ENCODE data around the gene CAMP.
A peak's percentile ranks its signal among the peaks of the same experiment; 100 is the strongest.

Gene CAMP

DNA sequence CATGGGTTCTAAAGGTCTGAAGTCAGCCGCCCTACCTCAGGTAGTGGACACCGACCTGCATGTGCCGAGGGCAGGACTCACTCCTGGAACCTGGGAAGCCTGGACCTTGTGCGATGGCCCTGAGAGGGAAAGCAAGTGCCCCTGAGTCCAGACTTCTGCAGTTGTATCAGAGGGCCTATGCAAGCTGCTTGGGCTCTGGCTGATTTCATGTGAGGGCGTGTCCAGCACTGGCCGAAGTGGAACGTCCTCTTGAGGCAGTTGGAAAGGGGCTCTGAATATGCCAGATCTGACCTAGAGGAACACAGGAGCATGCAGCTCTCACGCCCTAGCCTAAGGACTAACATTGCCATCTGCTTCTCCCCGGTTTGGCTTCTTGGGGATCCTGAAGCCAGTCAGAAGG is 2.5 kb upstream of the CAMP start:
- DNase-seq (no peak), ATAC-seq (replicated peaks) (no peak)
- peaks cover 0 to 23% of the 10 kb centered on the region in 2 donors for H3K27me3 Mint-ChIP-seq
- peaks cover 0 to 3% of the 10 kb centered on the region in 2 donors for H3K4me1 Mint-ChIP-seq (ENCODE audit: low read depth in 2 of 2)
- H3K36me3 Mint-ChIP-seq (ENCODE audit: insufficient read depth): no peaks in the 10 kb centered on the region
- H3K4me3 Mint-ChIP-seq: no peak overlapping the region
- H3K9me3 Mint-ChIP-seq: no peaks in the 10 kb centered on the region
- no peak overlapping the region for H3K27ac Mint-ChIP-seq

DNA sequence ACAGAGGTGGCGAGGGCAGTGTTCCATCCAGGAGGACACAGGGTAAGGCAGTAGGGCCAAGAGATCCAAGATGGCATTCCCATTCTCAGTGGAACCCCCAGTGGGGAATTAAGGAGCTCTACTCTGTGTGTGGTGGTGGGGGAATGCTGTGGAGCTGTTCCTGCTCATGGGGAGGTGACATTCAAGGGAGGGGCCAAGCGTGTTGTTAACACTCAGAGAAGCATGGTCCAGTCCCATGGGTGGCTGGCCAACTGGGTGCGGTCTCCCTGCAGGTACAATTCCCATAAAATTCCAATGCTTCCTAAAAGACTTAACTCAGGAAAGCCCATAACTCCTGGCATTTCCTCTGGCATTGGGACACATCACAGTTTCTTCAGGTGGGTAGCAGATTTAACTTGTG is 2.3 kb downstream of the CAMP start:
- H3K27me3 Mint-ChIP-seq: peaks cover 0 to 35% of the 10 kb centered on the region in 2 donors
- no peaks in the 10 kb centered on the region for H3K36me3 Mint-ChIP-seq (ENCODE audit: insufficient read depth)
- H3K27ac Mint-ChIP-seq: peak overlapping the region in 1 of 2 donors; percentile 31
- no peak overlapping the region for H3K4me3 Mint-ChIP-seq
- H3K9me3 Mint-ChIP-seq: no peaks in the 10 kb centered on the region
- DNase-seq (no peak), ATAC-seq (replicated peaks) (no peak)
- H3K4me1 Mint-ChIP-seq (ENCODE audit: low read depth in 2 of 2): peaks cover 3 to 4% of the 10 kb centered on the region in 2 donors

- no peaks in the 10 kb centered on the region for H3K36me3 Mint-ChIP-seq (ENCODE audit: insufficient read depth)
- H3K27me3 Mint-ChIP-seq: peaks cover 0 to 35% of the 10 kb centered on the region in 2 donors
These were observed 3.6 kb downstream of the CAMP start for GRCh38 chr3:48226939-48227338.

DNA sequence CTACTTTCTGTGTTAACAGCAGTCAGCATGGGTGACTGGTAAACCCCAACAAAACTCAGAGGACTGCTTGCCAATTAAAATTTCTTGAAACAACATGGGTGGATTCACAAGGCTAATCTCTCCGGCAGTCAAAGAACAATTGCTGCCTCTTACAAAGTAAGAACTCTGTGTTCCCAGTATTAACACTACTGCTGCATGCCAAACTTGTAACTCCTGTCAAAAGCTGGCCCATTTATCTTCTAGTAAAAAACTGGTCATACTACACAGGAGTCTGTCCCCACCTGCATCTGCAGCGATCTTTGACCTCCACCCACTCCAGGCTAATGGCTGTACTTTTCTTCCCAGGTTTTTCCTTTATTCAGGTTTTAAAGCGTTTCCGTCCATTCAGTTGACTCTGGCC is 8.9 kb downstream of the CAMP start:
- H3K9me3 Mint-ChIP-seq: no peaks in the 10 kb centered on the region
- H3K27ac Mint-ChIP-seq: no peak overlapping the region
- H3K4me1 Mint-ChIP-seq (ENCODE audit: low read depth in 2 of 2): peaks cover 7 to 8% of the 10 kb centered on the region in 2 donors
- no peak overlapping the region for H3K4me3 Mint-ChIP-seq
- peaks cover 2% of the 10 kb centered on the region for H3K36me3 Mint-ChIP-seq (ENCODE audit: insufficient read depth)
- no peak for DNase-seq
- H3K27me3 Mint-ChIP-seq: peaks cover 4 to 16% of the 10 kb centered on the region in 2 donors
- ATAC-seq (replicated peaks): no peak

More at GRCh38 chr3:48226939-48227338, 3.6 kb downstream of the CAMP start:
- DNase-seq (no peak), ATAC-seq (replicated peaks) (no peak)
- H3K9me3 Mint-ChIP-seq: no peaks in the 10 kb centered on the region
- no peak overlapping the region for H3K27ac Mint-ChIP-seq
- H3K4me1 Mint-ChIP-seq (ENCODE audit: low read depth in 2 of 2): peaks cover 3 to 4% of the 10 kb centered on the region in 2 donors
- no peak overlapping the region for H3K4me3 Mint-ChIP-seq

- ATAC-seq (replicated peaks): peak; percentile 90
- Mint-ChIP-seq H3K9me3 (no peaks in the 10 kb centered on the region), H3K4me1 (ENCODE audit: low read depth in 2 of 2) (peaks cover 5 to 8% of the 10 kb centered on the region in 2 donors), H3K4me3 (peak overlapping the region; percentile 12 to 13), H3K27me3 (peaks cover 4 to 13% of the 10 kb centered on the region in 2 donors), H3K36me3 (ENCODE audit: insufficient read depth) (peaks cover 2% of the 10 kb centered on the region), H3K27ac (no peak overlapping the region)
- DNase-seq: peak; percentile 29 to 57 (median 36)
These were observed 9.4 kb downstream of the CAMP start for GRCh38 chr3:48232734-48233133.

DNA sequence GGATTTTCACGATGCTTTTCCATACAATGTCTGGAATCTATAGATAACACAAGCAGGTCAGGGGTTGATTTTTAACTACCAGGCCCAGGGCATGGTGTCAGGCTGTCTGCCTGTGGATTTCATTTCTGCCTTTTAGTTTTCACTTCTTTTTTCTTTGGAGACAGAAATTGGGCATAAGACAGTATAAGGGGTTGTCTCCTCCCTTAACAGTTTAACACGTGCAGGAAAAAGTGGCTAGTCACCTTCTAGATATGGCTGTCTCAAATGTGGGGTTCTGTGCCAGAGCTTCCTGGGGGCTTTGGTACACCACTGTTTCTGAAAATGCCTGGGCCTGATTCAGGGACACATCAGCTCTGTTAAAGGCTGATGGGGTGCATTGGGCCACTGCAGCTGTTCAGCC is 10.2 kb downstream of the CAMP start:
- H3K27me3 Mint-ChIP-seq: peaks cover 4 to 13% of the 10 kb centered on the region in 2 donors
- ATAC-seq (replicated peaks) (no peak), DNase-seq (no peak)
- H3K4me1 Mint-ChIP-seq (ENCODE audit: low read depth in 2 of 2): peaks cover 5 to 8% of the 10 kb centered on the region in 2 donors
- peaks cover 2% of the 10 kb centered on the region for H3K36me3 Mint-ChIP-seq (ENCODE audit: insufficient read depth)
- no peaks in the 10 kb centered on the region for H3K9me3 Mint-ChIP-seq
- no peak overlapping the region for H3K27ac Mint-ChIP-seq
- H3K4me3 Mint-ChIP-seq: no peak overlapping the region

DNA sequence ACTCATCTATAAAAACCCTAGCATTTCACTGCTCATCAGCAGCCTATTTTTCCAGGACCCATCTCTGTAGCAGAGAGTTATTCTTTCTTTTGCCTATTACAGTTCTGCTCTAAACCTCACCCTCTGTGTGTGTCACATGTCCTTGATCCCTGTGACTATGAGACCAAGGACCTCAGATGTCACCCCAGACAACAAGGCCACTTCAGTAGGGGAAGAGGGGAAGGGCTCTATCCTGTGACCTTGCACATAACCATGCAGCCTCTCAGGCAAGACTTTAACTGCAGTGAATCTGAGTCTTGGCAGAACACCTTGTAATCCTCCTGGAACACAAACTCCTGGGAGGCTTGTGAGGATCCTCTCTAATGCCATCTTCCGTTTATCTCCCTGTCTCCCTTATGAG is 13.2 kb downstream of the CAMP start:
- Mint-ChIP-seq H3K4me3 (no peak overlapping the region), H3K36me3 (ENCODE audit: insufficient read depth) (peaks cover 9% of the 10 kb centered on the region), H3K4me1 (ENCODE audit: low read depth in 2 of 2) (peaks cover 8 to 15% of the 10 kb centered on the region in 2 donors), H3K9me3 (no peaks in the 10 kb centered on the region), H3K27ac (no peak overlapping the region), H3K27me3 (peaks cover 4 to 13% of the 10 kb centered on the region in 2 donors)
- DNase-seq (no peak), ATAC-seq (replicated peaks) (no peak)

DNA sequence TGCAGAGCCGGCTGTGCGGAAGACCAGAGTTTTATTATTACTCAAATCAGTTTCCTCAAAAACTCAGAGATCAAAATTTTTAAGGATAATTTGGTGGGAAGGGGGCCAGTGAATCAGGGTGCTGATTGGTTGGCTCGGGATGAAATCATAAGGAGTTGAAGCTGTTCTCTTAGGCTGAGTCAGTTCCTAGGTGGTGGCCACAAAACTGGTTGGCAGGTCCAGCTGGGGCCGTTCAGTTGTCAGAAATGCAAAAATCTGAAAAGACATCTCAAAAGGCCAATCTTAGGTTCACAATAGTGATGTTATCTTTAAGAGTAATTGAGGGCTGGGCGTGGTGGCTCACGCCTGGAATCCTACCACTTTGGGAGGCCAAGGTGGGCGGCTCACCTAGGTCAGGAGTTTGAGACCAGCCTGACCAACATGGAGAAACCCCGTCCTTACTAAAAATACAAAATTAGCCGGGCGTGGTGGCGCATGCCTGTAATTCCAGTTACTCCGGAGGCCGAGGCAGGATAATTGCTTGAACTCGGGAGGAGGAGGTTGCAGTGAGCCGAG is 15.3 kb downstream of the CAMP start:
- no peak for DNase-seq
- peak overlapping the region in 1 of 2 donors; percentile 49 for H3K27ac Mint-ChIP-seq
- H3K9me3 Mint-ChIP-seq: no peaks in the 10 kb centered on the region
- peaks cover 2 to 7% of the 10 kb centered on the region in 2 donors for H3K4me1 Mint-ChIP-seq (ENCODE audit: low read depth in 2 of 2)
- no peak overlapping the region for H3K4me3 Mint-ChIP-seq
- ATAC-seq (replicated peaks): no peak
- H3K27me3 Mint-ChIP-seq: no peaks in the 10 kb centered on the region
- peaks cover 6% of the 10 kb centered on the region for H3K36me3 Mint-ChIP-seq (ENCODE audit: insufficient read depth)

DNA sequence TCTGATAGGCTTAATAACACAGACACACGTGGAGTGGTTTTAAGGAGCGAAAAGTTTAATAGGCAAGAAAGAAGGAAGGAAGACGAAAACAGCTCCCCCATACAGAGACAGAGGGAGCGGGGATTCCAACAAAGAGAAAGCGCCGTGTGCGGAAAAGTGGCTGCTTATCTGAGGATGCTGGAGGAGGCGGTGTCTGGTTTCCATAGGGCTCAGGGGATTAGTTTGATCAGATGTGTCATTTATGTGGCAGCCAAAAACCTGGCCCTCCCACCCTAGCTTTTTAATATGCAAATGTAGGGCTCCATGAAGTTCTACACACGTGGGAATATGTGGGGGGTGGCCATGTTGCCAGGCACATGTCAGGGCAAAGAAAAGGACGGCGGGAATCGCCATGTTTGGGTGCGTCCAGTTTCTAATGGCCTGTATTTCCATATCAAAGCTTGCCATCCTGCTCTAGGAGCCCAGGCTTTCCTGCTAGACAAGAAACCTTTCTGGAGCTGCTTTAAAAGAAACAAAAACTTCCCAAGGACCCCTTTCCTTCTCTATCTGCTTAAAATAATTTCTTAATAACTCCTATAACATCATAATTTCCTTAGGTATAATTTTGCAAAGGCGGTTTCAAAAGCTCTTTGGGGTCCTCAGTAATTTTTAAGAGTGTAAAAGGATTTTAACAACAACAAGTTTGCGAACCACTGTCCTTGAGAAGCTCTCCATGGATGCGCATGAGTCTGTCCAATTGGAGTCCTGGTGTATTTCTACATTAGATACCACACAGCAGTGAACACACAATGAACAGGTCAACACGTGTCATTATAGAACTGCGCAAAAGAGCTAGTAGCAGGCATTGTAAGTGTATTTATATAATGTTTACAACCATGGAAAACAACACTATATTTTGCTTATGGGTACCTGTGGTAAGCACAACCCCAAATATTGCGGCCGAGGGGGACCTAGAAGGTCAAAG is 17.0 kb downstream of the CAMP start:
- H3K27ac Mint-ChIP-seq: peak overlapping the region; percentile 88 to 92
- no peaks in the 10 kb centered on the region for H3K9me3 Mint-ChIP-seq
- H3K27me3 Mint-ChIP-seq: no peaks in the 10 kb centered on the region
- peaks cover 6% of the 10 kb centered on the region for H3K36me3 Mint-ChIP-seq (ENCODE audit: insufficient read depth)
- peaks cover 2 to 11% of the 10 kb centered on the region in 2 donors for H3K4me1 Mint-ChIP-seq (ENCODE audit: low read depth in 2 of 2)
- ATAC-seq (replicated peaks): no peak
- H3K4me3 Mint-ChIP-seq: peak overlapping the region; percentile 90 to 91
- DNase-seq: no peak

DNA sequence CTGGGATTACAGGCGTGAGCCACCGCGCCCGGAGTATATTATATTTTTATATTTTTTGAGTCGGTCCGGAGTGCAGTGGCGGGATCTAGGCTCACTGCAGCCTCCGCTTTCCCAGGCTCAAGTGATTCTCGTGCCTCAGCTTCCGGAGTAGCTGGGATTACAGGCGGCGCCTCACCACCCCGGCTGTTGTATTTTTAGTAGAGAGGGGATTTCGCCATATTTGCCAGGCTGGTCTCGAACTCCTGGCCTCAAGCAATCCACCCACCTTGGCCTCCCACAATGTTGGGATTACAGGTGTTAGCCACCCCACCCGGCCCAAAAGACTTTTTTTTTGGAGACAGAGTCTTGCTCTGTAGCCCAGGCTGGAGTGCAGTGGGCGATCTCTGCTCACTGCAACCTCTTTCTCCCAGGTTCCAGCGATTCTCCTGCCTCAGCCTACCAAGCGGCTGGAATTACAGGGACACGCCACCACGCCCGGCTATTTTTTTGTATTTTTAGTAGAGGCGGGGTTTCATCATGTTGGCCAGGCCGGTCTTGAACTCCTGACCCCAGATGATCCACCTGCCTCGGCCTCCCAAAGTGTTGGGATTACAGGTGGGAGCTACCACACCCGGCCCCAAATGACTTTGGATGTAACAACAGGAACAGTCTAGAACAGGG is 18.6 kb downstream of the CAMP start:
- Mint-ChIP-seq H3K4me1 (ENCODE audit: low read depth in 2 of 2) (peaks cover 2 to 11% of the 10 kb centered on the region in 2 donors), H3K27ac (peak overlapping the region; percentile 88 to 92), H3K36me3 (ENCODE audit: insufficient read depth) (peaks cover 14% of the 10 kb centered on the region), H3K9me3 (no peaks in the 10 kb centered on the region), H3K27me3 (no peaks in the 10 kb centered on the region), H3K4me3 (peak overlapping the region; percentile 90 to 91)
- ATAC-seq (replicated peaks): no peak
- DNase-seq: no peak

DNA sequence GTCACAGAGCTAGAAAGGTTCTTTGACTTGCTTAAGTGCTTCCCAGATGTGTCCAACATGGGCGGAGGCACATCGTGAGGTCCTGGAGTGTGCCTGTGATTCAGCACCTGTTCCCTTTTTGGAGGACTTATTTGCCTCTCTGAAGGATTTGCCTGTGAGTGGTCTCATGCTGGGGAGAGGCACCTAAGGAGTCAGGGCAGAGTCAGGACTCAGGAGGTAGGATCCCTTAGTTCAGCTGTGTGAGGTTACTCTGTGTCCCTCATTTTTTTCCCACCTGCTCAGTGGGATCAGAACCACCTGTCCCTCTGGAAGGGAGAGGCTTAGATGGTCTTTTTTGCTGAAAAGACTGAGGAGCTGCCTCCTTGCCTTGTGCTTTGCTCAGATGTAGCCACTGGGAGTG is 20.6 kb downstream of the CAMP start:
- H3K27me3 Mint-ChIP-seq: no peaks in the 10 kb centered on the region
- peaks cover 5 to 11% of the 10 kb centered on the region in 2 donors for H3K4me1 Mint-ChIP-seq (ENCODE audit: low read depth in 2 of 2)
- H3K27ac Mint-ChIP-seq: no peak overlapping the region
- H3K4me3 Mint-ChIP-seq: no peak overlapping the region
- ATAC-seq (replicated peaks): no peak
- DNase-seq: no peak
- peaks cover 29% of the 10 kb centered on the region for H3K36me3 Mint-ChIP-seq (ENCODE audit: insufficient read depth)
- no peaks in the 10 kb centered on the region for H3K9me3 Mint-ChIP-seq

GRCh38 chr3:48244461-48244860 is 21.2 kb downstream of the CAMP start:
- Mint-ChIP-seq H3K4me3 (no peak overlapping the region), H3K27me3 (no peaks in the 10 kb centered on the region), H3K9me3 (no peaks in the 10 kb centered on the region), H3K27ac (peak overlapping the region in 1 of 2 donors; percentile 60), H3K36me3 (ENCODE audit: insufficient read depth) (peaks cover 32% of the 10 kb centered on the region), H3K4me1 (ENCODE audit: low read depth in 2 of 2) (peaks cover 5 to 11% of the 10 kb centered on the region in 2 donors)
- ATAC-seq (replicated peaks) (no peak), DNase-seq (no peak)

- no peaks in the 10 kb centered on the region for H3K9me3 Mint-ChIP-seq
- H3K4me3 Mint-ChIP-seq: no peak overlapping the region
- DNase-seq (no peak), ATAC-seq (replicated peaks) (no peak)
- H3K27ac Mint-ChIP-seq: peak overlapping the region in 1 of 2 donors; percentile 38
- H3K36me3 Mint-ChIP-seq (ENCODE audit: insufficient read depth): peaks cover 31% of the 10 kb centered on the region
- H3K4me1 Mint-ChIP-seq (ENCODE audit: low read depth in 2 of 2): peaks cover 5 to 11% of the 10 kb centered on the region in 2 donors
- H3K27me3 Mint-ChIP-seq: no peaks in the 10 kb centered on the region
These were observed 21.8 kb downstream of the CAMP start for GRCh38 chr3:48245136-48245535.
